ENCODE data around the gene ALPK3.
"Not testable (repeated sequence)": the region's sequence is repeated elsewhere in the genome, so short reads cannot be mapped to it uniquely, and the experiment has no call there.

Gene ALPK3

GRCh38 chr15:84845631-84846030, 28.5 kb downstream of the ALPK3 start:
- not testable (repeated sequence) for H3K9me3 ChIP-seq (ENCODE audit: control insufficient read depth, low read length); H3K4me3 ChIP-seq (ENCODE audit: extremely low read depth, insufficient read depth, low read length, poor library complexity, severe bottlenecking); H3K4me1 ChIP-seq (ENCODE audit: control insufficient read depth, insufficient read depth, low read length, poor library complexity, severe bottlenecking)
- Histone ChIP-seq H3K27ac (ENCODE audit: low read depth, low read length, severe bottlenecking) (peak overlapping the region; percentile 55), H3K36me3 (ENCODE audit: control insufficient read depth, insufficient read depth, low read length) (peaks cover 61% of the 10 kb centered on the region)
- 85 to 88% methylated on average over 4 to 5 of the region's 7 CpGs for WGBS, 2 experiments (ENCODE audit: insufficient coverage in 2 of 2)

- peaks cover 60% of the 10 kb centered on the region for H3K36me3 ChIP-seq (ENCODE audit: control insufficient read depth, insufficient read depth, low read length)
- no peaks in the 10 kb centered on the region for H3K9me3 ChIP-seq (ENCODE audit: control insufficient read depth, low read length)
- H3K4me3 ChIP-seq (ENCODE audit: extremely low read depth, insufficient read depth, low read length, poor library complexity, severe bottlenecking): no peak overlapping the region
- WGBS, 2 experiments (ENCODE audit: insufficient coverage in 2 of 2): no CpG with 5 or more reads among the region's 1 CpG
- no peak overlapping the region for H3K27ac ChIP-seq (ENCODE audit: low read depth, low read length, severe bottlenecking)
- no peaks in the 10 kb centered on the region for H3K4me1 ChIP-seq (ENCODE audit: control insufficient read depth, insufficient read depth, low read length, poor library complexity, severe bottlenecking)
Measured at GRCh38 chr15:84846269-84846668, 29.1 kb downstream of the ALPK3 start.

GRCh38 chr15:84847382-84847781, 30.2 kb downstream of the ALPK3 start:
- Histone ChIP-seq H3K4me1 (ENCODE audit: control insufficient read depth, insufficient read depth, low read length, poor library complexity, severe bottlenecking) (no peaks in the 10 kb centered on the region), H3K27ac (ENCODE audit: low read depth, low read length, severe bottlenecking) (no peak overlapping the region), H3K4me3 (ENCODE audit: extremely low read depth, insufficient read depth, low read length, poor library complexity, severe bottlenecking) (no peak overlapping the region), H3K9me3 (ENCODE audit: control insufficient read depth, low read length) (no peaks in the 10 kb centered on the region), H3K36me3 (ENCODE audit: control insufficient read depth, insufficient read depth, low read length) (peaks cover 60% of the 10 kb centered on the region)

- Histone ChIP-seq H3K4me1 (ENCODE audit: control insufficient read depth, insufficient read depth, low read length, poor library complexity, severe bottlenecking) (no peaks in the 10 kb centered on the region), H3K4me3 (ENCODE audit: extremely low read depth, insufficient read depth, low read length, poor library complexity, severe bottlenecking) (no peak overlapping the region), H3K9me3 (ENCODE audit: control insufficient read depth, low read length) (no peaks in the 10 kb centered on the region), H3K27ac (ENCODE audit: low read depth, low read length, severe bottlenecking) (no peak overlapping the region), H3K36me3 (ENCODE audit: control insufficient read depth, insufficient read depth, low read length) (peaks cover 66% of the 10 kb centered on the region)
- 100% methylated on average over 4 to 5 of the region's 5 CpGs for WGBS, 2 experiments (ENCODE audit: insufficient coverage in 2 of 2)
Measured at GRCh38 chr15:84852212-84852611, 35.1 kb downstream of the ALPK3 start.

- 94 to 98% methylated on average over 8 to 9 of the region's 9 CpGs for WGBS, 2 experiments (ENCODE audit: insufficient coverage in 2 of 2)
- no peaks in the 10 kb centered on the region for H3K9me3 ChIP-seq (ENCODE audit: control insufficient read depth, low read length)
- H3K4me1 ChIP-seq (ENCODE audit: control insufficient read depth, insufficient read depth, low read length, poor library complexity, severe bottlenecking): no peaks in the 10 kb centered on the region
- H3K27ac ChIP-seq (ENCODE audit: low read depth, low read length, severe bottlenecking): no peak overlapping the region
- peaks cover 88% of the 10 kb centered on the region for H3K36me3 ChIP-seq (ENCODE audit: control insufficient read depth, insufficient read depth, low read length)
- H3K4me3 ChIP-seq (ENCODE audit: extremely low read depth, insufficient read depth, low read length, poor library complexity, severe bottlenecking): no peak overlapping the region
Measured at GRCh38 chr15:84855136-84855535, 38.0 kb downstream of the ALPK3 start.

GRCh38 chr15:84855765-84856164, 38.6 kb downstream of the ALPK3 start:
- peaks cover 90% of the 10 kb centered on the region for H3K36me3 ChIP-seq (ENCODE audit: control insufficient read depth, insufficient read depth, low read length)
- H3K9me3 ChIP-seq (ENCODE audit: control insufficient read depth, low read length): no peaks in the 10 kb centered on the region
- no peak overlapping the region for H3K4me3 ChIP-seq (ENCODE audit: extremely low read depth, insufficient read depth, low read length, poor library complexity, severe bottlenecking)
- H3K4me1 ChIP-seq (ENCODE audit: control insufficient read depth, insufficient read depth, low read length, poor library complexity, severe bottlenecking): no peaks in the 10 kb centered on the region
- no peak overlapping the region for H3K27ac ChIP-seq (ENCODE audit: low read depth, low read length, severe bottlenecking)

GRCh38 chr15:84856731-84857417, 39.7 kb downstream of the ALPK3 start:
- no peaks in the 10 kb centered on the region for H3K9me3 ChIP-seq (ENCODE audit: control insufficient read depth, low read length)
- no peak overlapping the region for H3K4me3 ChIP-seq (ENCODE audit: extremely low read depth, insufficient read depth, low read length, poor library complexity, severe bottlenecking)
- H3K36me3 ChIP-seq (ENCODE audit: control insufficient read depth, insufficient read depth, low read length): peaks cover 90% of the 10 kb centered on the region
- H3K27ac ChIP-seq (ENCODE audit: low read depth, low read length, severe bottlenecking): no peak overlapping the region
- no peaks in the 10 kb centered on the region for H3K4me1 ChIP-seq (ENCODE audit: control insufficient read depth, insufficient read depth, low read length, poor library complexity, severe bottlenecking)
- 93 to 95% methylated on average over 12 to 13 of the region's 16 CpGs for WGBS, 2 experiments (ENCODE audit: insufficient coverage in 2 of 2)

- Histone ChIP-seq H3K36me3 (ENCODE audit: control insufficient read depth, insufficient read depth, low read length) (peaks cover 90% of the 10 kb centered on the region), H3K9me3 (ENCODE audit: control insufficient read depth, low read length) (no peaks in the 10 kb centered on the region), H3K27ac (ENCODE audit: low read depth, low read length, severe bottlenecking) (no peak overlapping the region), H3K4me1 (ENCODE audit: control insufficient read depth, insufficient read depth, low read length, poor library complexity, severe bottlenecking) (peaks cover under 1% of the 10 kb centered on the region), H3K4me3 (ENCODE audit: extremely low read depth, insufficient read depth, low read length, poor library complexity, severe bottlenecking) (no peak overlapping the region)
- WGBS, 2 experiments (ENCODE audit: insufficient coverage in 2 of 2): 96 to 98% methylated on average over 14 of the region's 15 CpGs
Measured at GRCh38 chr15:84857418-84858004, 40.4 kb downstream of the ALPK3 start.

GRCh38 chr15:84858231-84858630, 41.1 kb downstream of the ALPK3 start:
- Histone ChIP-seq H3K4me1 (ENCODE audit: control insufficient read depth, insufficient read depth, low read length, poor library complexity, severe bottlenecking) (peaks cover 4% of the 10 kb centered on the region), H3K9me3 (ENCODE audit: control insufficient read depth, low read length) (no peaks in the 10 kb centered on the region), H3K36me3 (ENCODE audit: control insufficient read depth, insufficient read depth, low read length) (peaks cover 92% of the 10 kb centered on the region), H3K4me3 (ENCODE audit: extremely low read depth, insufficient read depth, low read length, poor library complexity, severe bottlenecking) (no peak overlapping the region), H3K27ac (ENCODE audit: low read depth, low read length, severe bottlenecking) (no peak overlapping the region)
- 94% methylated on average over 11 of the region's 11 CpGs for WGBS, 2 experiments (ENCODE audit: insufficient coverage in 2 of 2)

GRCh38 chr15:84859144-84859543, 42.0 kb downstream of the ALPK3 start:
- WGBS, 2 experiments (ENCODE audit: insufficient coverage in 2 of 2): 97 to 98% methylated on average over 5 to 8 of the region's 8 CpGs
- H3K27ac ChIP-seq (ENCODE audit: low read depth, low read length, severe bottlenecking): no peak overlapping the region
- H3K4me3 ChIP-seq (ENCODE audit: extremely low read depth, insufficient read depth, low read length, poor library complexity, severe bottlenecking): no peak overlapping the region
- H3K36me3 ChIP-seq (ENCODE audit: control insufficient read depth, insufficient read depth, low read length): peaks cover 94% of the 10 kb centered on the region
- H3K9me3 ChIP-seq (ENCODE audit: control insufficient read depth, low read length): no peaks in the 10 kb centered on the region
- H3K4me1 ChIP-seq (ENCODE audit: control insufficient read depth, insufficient read depth, low read length, poor library complexity, severe bottlenecking): peaks cover 4% of the 10 kb centered on the region

GRCh38 chr15:84859651-84860050, 42.5 kb downstream of the ALPK3 start:
- WGBS, 2 experiments (ENCODE audit: insufficient coverage in 2 of 2): 90 to 99% methylated on average over 9 to 15 of the region's 15 CpGs
- Histone ChIP-seq H3K36me3 (ENCODE audit: control insufficient read depth, insufficient read depth, low read length) (peaks cover 94% of the 10 kb centered on the region), H3K4me1 (ENCODE audit: control insufficient read depth, insufficient read depth, low read length, poor library complexity, severe bottlenecking) (peaks cover 4% of the 10 kb centered on the region), H3K27ac (ENCODE audit: low read depth, low read length, severe bottlenecking) (no peak overlapping the region), H3K4me3 (ENCODE audit: extremely low read depth, insufficient read depth, low read length, poor library complexity, severe bottlenecking) (no peak overlapping the region), H3K9me3 (ENCODE audit: control insufficient read depth, low read length) (no peaks in the 10 kb centered on the region)

All from mesodermal cell (in vitro differentiated cells).